Right atrium auricular region (tissue), 2 donors: ENCODE measurements around the gene MAD1L1. TPM values are rescaled to one million over a fixed set of nuclear protein-coding genes. Genes with fewer than 3 reads are reported as not detected.
"Not testable (repeated sequence)": the region's sequence is repeated elsewhere in the genome, so short reads cannot be mapped to it uniquely, and the experiment has no call there.

Experiments
- DNase-seq: peaks from one replicate; pipeline ENCODE4 v3.0.0-alpha.2; 2019; ENCODE audit warnings: low spot score
- H3K27ac ChIP-seq, 2 donors: fragments of 200-600 bp; sonication (generic); 1 replicate in 1 of 2; 2 replicates in 1 of 2; pipeline ENCODE4 v1.5.1; 2016 to 2019
- H3K27me3 ChIP-seq, 2 donors: fragments of 200-600 bp; sonication (generic); one replicate each; pipeline versions ENCODE4 v1.5.1 to v1.6.0; 2017 to 2019
- H3K36me3 ChIP-seq: fragments of 200-600 bp; sonication (generic); one replicate; pipeline ENCODE4 v1.5.1; 2016
- H3K4me1 ChIP-seq, 2 donors: fragments of 200-600 bp; sonication (generic); one replicate each; pipeline versions ENCODE4 v1.5.1 to v1.6.0; 2017 to 2019
- H3K4me3 ChIP-seq, 2 donors: fragments of 200-600 bp; sonication (generic); 1 replicate in 1 of 2; 2 replicates in 1 of 2; pipeline ENCODE4 v1.5.1; 2017 to 2019; ENCODE audit warnings: mild to moderate bottlenecking in 1 of 2, moderate library complexity in 1 of 2
- H3K9me3 ChIP-seq, 2 donors: fragments of 200-600 bp; sonication (generic); one replicate each; pipeline ENCODE4 v1.5.1; 2019
- CTCF ChIP-seq, 2 donors: fragments of 200-600 bp; sonication (generic); IDR thresholded peaks; one replicate each; pipeline ENCODE4 v1.5.1; 2019; ENCODE audit warnings: antibody characterized with exemption in 2 of 2
- total RNA-seq, 2 donors: library from RNA; depleted of rRNA; stranded (reverse); fragments of >200 nt; gene quantifications; one replicate each; pipeline ENCODE4 v1.1.0, GENCODE V29; 2016

MAD1L1 gene
- total RNA-seq, 2 donors from 2014 or later = 13.3 to 31.9 TPM

- Histone ChIP-seq H3K36me3 (no peaks in the 10 kb centered on the region), H3K4me3 (no peak overlapping the region), H3K27ac (no peak overlapping the region), H3K9me3 (no peaks in the 10 kb centered on the region), H3K4me1 (no peaks in the 10 kb centered on the region), H3K27me3 (no peaks in the 10 kb centered on the region)
- DNase-seq = no peak
- no peak for TF ChIP-seq CTCF (IDR thresholded peaks at IDR 0.05)
Observed at GRCh38 chr7:1823376-1824150, 409.2 kb downstream of the MAD1L1 start.

GRCh38 chr7:1819259-1819841 is 413.4 kb downstream of the MAD1L1 start:
- Histone ChIP-seq H3K9me3 (no peaks in the 10 kb centered on the region), H3K36me3 (no peaks in the 10 kb centered on the region), H3K27ac (no peak overlapping the region), H3K4me3 (no peak overlapping the region), H3K4me1 (peaks cover 0 to 8% of the 10 kb centered on the region in 2 donors), H3K27me3 (no peaks in the 10 kb centered on the region)
- peak; percentile 44 for DNase-seq
- TF ChIP-seq CTCF (IDR thresholded peaks at IDR 0.05) = no peak

- H3K36me3 ChIP-seq = no peaks in the 10 kb centered on the region
Observed at GRCh38 chr7:1818575-1819258, 414.0 kb downstream of the MAD1L1 start.

GRCh38 chr7:1817061-1817712 is 415.6 kb downstream of the MAD1L1 start:
- DNase-seq = peak; percentile 40
- H3K4me1 ChIP-seq = peaks cover 0 to 19% of the 10 kb centered on the region in 2 donors
- H3K9me3 ChIP-seq = no peaks in the 10 kb centered on the region
- no peaks in the 10 kb centered on the region for H3K36me3 ChIP-seq
- no peak overlapping the region for H3K27ac ChIP-seq
- no peak for TF ChIP-seq CTCF (IDR thresholded peaks at IDR 0.05)
- no peaks in the 10 kb centered on the region for H3K27me3 ChIP-seq
- H3K4me3 ChIP-seq = no peak overlapping the region

More at GRCh38 chr7:1818575-1819258, 414.0 kb downstream of the MAD1L1 start:
- DNase-seq = peak; percentile 4
- Histone ChIP-seq H3K27ac (peak overlapping the region in 1 of 2 donors; percentile 22), H3K4me3 (no peak overlapping the region), H3K9me3 (no peaks in the 10 kb centered on the region), H3K4me1 (peaks cover 0 to 8% of the 10 kb centered on the region in 2 donors), H3K27me3 (no peaks in the 10 kb centered on the region)
- TF ChIP-seq CTCF (IDR thresholded peaks at IDR 0.05) = no peak

GRCh38 chr7:1816451-1816850 is 416.3 kb downstream of the MAD1L1 start:
- not testable (repeated sequence) for H3K4me3 ChIP-seq, H3K9me3 ChIP-seq, H3K27me3 ChIP-seq, H3K36me3 ChIP-seq, H3K27ac ChIP-seq
- peak; percentile 38 for DNase-seq
- peaks cover 0 to 26% of the 10 kb centered on the region in 2 donors for H3K4me1 ChIP-seq

GRCh38 chr7:1815551-1816281 is 417.0 kb downstream of the MAD1L1 start:
- not testable (repeated sequence) for H3K36me3 ChIP-seq, H3K9me3 ChIP-seq, H3K27ac ChIP-seq, H3K4me3 ChIP-seq, H3K27me3 ChIP-seq
- peak; percentile 49 for DNase-seq
- H3K4me1 ChIP-seq = peaks cover 0 to 31% of the 10 kb centered on the region in 2 donors
